Astrocyte of the spinal cord (primary cell): ENCODE results near the gene AGXT.

Experiments used
- DNase-seq: peaks from one replicate; pipeline ENCODE4 v3.0.0; 2011; ENCODE audit warnings: low read depth, low spot score
- H3K4me3 ChIP-seq: 2 replicates; pipeline ENCODE4 v1.5.1; 2011; ENCODE audit warnings: low read depth, mild to moderate bottlenecking, low read length, moderate library complexity
- CTCF ChIP-seq: IDR thresholded peaks from 2 replicates; pipeline ENCODE4 v1.5.1; 2012; ENCODE audit warnings: low read depth, mild to moderate bottlenecking, low read length, inconsistent platforms
- in situ Hi-C: cut with HindIII; loops from 2 replicates; pipeline ENCODE4 v1.10.0; 2017; ENCODE audit warnings: low sequenced_read_pairs

AGXT gene

GRCh38 chr2:240895656-240896388, 27.2 kb downstream of the AGXT start, which contains the start of gene MAB21L4:
MAB21L4 (minus strand) TSS chr2:240896156; CDS start chr2:240895997, 159 bp downstream.
- no peak within 1 kb of the TSS for H3K4me3 ChIP-seq
- in situ Hi-C loops: no loop called here
- TF ChIP-seq CTCF: no peak
- DNase-seq: no peak

- no peak for TF ChIP-seq CTCF
- in situ Hi-C loops: no loop called here
- no peak for DNase-seq
- H3K4me3 ChIP-seq: no peak overlapping the region
These were observed 27.8 kb downstream of the AGXT start for GRCh38 chr2:240896394-240896793.

DNA sequence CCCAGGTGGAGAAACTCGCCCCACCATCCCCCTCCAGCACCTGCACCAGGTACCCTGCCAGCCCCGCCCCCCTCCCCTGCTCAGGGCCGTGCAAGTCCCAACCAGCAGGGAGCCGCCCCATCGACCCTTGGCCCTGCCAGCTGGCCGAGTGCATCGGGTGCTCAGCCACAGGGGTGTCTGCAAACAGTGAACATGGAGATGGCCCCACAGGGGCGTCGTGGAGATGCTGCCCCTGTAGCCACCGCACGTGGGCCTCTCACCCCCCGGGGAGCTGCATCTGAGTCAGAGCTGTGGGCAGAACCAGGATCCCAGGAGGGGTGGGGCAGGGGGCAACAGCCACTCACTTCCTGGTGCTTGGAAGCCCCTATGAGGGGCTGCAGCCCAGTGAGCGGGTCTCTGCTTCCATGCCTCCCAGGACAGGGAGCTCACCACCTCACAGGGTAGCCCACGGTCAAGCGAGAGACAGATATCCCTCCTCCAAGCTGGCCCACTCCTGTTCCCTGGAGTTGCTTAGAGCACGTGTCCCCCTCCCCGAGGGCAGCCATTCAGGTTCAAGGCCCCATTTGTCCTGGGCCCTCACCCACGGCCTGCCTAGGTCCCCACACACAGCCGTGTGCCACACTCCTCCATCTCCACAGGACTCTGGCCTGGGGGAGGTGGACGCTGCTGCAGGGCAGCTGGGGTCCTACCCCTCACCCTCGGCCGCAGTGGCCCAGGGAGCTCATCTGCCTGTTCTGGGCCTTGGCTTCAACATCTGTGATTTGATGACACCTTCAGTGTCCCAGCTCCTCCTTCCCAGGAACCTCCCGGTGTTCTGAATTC, 28.5 kb downstream of the AGXT start:
- no peak overlapping the region for H3K4me3 ChIP-seq
- in situ Hi-C loops: no loop called here
- no peak for DNase-seq
- TF ChIP-seq CTCF: no peak

GRCh38 chr2:240898108-240898730, 29.6 kb downstream of the AGXT start:
- no peak overlapping the region for H3K4me3 ChIP-seq
- in situ Hi-C loops: no loop called here
- no peak for DNase-seq
- no peak for TF ChIP-seq CTCF

DNA sequence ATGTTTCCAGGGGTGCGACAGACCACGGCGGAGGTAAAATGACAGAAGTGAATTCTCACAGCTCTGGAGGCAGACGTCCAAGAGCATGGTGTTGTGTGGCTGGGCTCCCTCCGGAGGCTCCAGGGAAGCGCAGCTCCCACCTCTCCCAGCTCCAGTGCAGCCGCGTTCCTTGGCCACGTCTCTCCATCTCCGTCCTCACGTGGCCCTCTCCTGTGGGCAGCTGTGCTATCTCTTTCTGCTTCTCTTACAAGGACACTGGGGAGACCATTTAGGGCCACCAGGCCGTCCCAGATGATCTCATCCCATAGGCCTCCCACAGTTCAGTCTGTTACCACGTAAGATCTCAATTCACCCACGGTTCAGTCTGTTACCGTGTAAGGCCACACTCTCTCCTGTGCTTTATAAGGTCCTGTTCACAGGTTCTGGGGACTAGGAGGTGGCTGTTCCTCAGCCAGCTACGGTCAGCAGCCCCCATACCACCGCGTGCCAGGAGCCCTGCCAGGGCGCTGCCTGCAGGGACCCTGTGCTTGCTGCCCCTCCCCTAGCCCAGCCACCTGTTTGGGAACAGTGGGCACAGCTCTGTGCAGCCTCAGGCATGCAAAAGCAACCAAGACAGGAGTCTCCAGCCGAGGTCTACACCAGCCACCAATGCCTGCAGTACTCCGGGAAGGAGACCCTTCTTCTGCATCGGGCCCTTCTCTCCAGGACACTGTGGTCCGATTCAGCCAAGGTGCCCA, 30.3 kb downstream of the AGXT start:
- no peak overlapping the region for H3K4me3 ChIP-seq
- no peak for TF ChIP-seq CTCF
- no peak for DNase-seq
- in situ Hi-C loops: no loop called here

DNA sequence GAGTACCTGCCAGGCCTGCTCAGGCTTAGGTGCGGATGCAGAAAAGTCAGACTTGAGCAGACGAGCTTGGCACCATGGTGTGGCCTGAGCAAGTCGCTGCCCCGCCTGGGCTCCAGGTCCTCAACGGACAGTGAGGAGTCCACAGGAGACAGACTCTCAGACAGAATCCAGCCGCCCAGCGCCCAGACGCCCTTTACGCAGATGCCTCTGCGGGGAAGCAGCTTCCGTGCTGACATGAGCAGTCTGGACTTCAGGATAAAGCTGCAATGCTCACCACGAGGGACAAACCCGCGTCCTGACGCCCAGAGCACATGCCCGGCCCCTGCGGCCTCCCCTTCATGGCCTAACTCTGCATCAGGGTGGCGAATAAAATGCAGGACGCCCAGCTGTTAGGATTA, 30.8 kb downstream of the AGXT start:
- H3K4me3 ChIP-seq: no peak overlapping the region
- no peak for TF ChIP-seq CTCF
- DNase-seq: no peak
- in situ Hi-C loops: no loop called here
